Amygdala (tissue), 56 donors: ENCODE data around the gene CDH18.
"Not testable (repeated sequence)": the region's sequence is repeated elsewhere in the genome, so short reads cannot be mapped to it uniquely, and the experiment has no call there.

ENCODE experiments used
- DNase-seq, 56 donors: peaks; one replicate each; lab custom pipeline; 2025; lab: John Stamatoyannopoulos, UW

CDH18 gene

GRCh38 chr5:19865336-19866089, 122.5 kb downstream of the CDH18 start:
- no peak for DNase-seq

- no peak for DNase-seq
Measured at GRCh38 chr5:19862711-19863110, 125.3 kb downstream of the CDH18 start.

- no peak for DNase-seq
Measured at GRCh38 chr5:19859020-19859419, 129.0 kb downstream of the CDH18 start.

GRCh38 chr5:19855931-19856330, 132.1 kb downstream of the CDH18 start:
- DNase-seq = no peak

GRCh38 chr5:19855453-19855852, 132.5 kb downstream of the CDH18 start:
- DNase-seq = no peak

GRCh38 chr5:19855031-19855430, 133.0 kb downstream of the CDH18 start:
- no peak for DNase-seq

GRCh38 chr5:19853616-19854240, 134.3 kb downstream of the CDH18 start:
- no peak for DNase-seq

GRCh38 chr5:19837536-19838174, 150.3 kb downstream of the CDH18 start:
- DNase-seq = peak in 9 of 56 donors; percentile 3 to 34 (median 8)

GRCh38 chr5:19835442-19835841, 152.6 kb downstream of the CDH18 start:
- no peak for DNase-seq

- not testable (repeated sequence) for DNase-seq
Measured at GRCh38 chr5:19812720-19813119, 175.3 kb downstream of the CDH18 start.

- DNase-seq = no peak
Measured at GRCh38 chr5:19806756-19807155, 181.2 kb downstream of the CDH18 start.

GRCh38 chr5:19802686-19803085, 185.3 kb downstream of the CDH18 start:
- no peak for DNase-seq

- no peak for DNase-seq
Measured at GRCh38 chr5:19795218-19795617, 192.8 kb downstream of the CDH18 start.

GRCh38 chr5:19790829-19791466, 197.1 kb downstream of the CDH18 start:
- DNase-seq = no peak

- no peak for DNase-seq
Measured at GRCh38 chr5:19782566-19782965, 205.4 kb downstream of the CDH18 start.

GRCh38 chr5:19777363-19777762, 210.6 kb downstream of the CDH18 start:
- no peak for DNase-seq

GRCh38 chr5:19776886-19777285, 211.1 kb downstream of the CDH18 start:
- DNase-seq = not testable (repeated sequence)

- DNase-seq = no peak
Measured at GRCh38 chr5:19771174-19771835, 216.7 kb downstream of the CDH18 start.

GRCh38 chr5:19770396-19770795, 217.6 kb downstream of the CDH18 start:
- DNase-seq = no peak

- no peak for DNase-seq
Measured at GRCh38 chr5:19767987-19768386, 220.0 kb downstream of the CDH18 start.

GRCh38 chr5:19753579-19753978, 234.4 kb downstream of the CDH18 start:
- DNase-seq = no peak
